Ovary (tissue), 3 donors: Measurements from ENCODE around the gene DCTN3.

ENCODE experiments used
- CTCF ChIP-seq, 3 donors: fragments of 450-650 bp in 2 of 3; fragments of 200-600 bp in 1 of 3; IDR thresholded peaks; one replicate each; pipeline versions ENCODE4 v1.5.1 to v1.8.0; 2016 to 2022; ENCODE audit warnings: antibody characterized with exemption in 3 of 3, mild to moderate bottlenecking in 1 of 3
- EP300 ChIP-seq: sonication (generic); formaldehyde crosslinking; IDR thresholded peaks from one replicate; pipeline ENCODE4 v1.6.1; 2017; ENCODE audit warnings: antibody characterized with exemption
- POLR2A ChIP-seq: fragments of 450-650 bp; IDR thresholded peaks from one replicate; pipeline ENCODE4 v1.6.1; 2017; ENCODE audit warnings: antibody characterized with exemption, mild to moderate bottlenecking, moderate library complexity
- donor health status: DM: no; HTN: no; CAD: no.

- no peak for TF ChIP-seq CTCF (IDR thresholded peaks at IDR 0.05)
- no peak for TF ChIP-seq POLR2A
- TF ChIP-seq EP300 = no peak
Measured at GRCh38 chr9:34572628-34573027, 47.7 kb downstream of the DCTN3 start.
